Measurements from ENCODE around the gene LRMDA. TPM values are rescaled to one million over a fixed set of nuclear protein-coding genes. Genes with fewer than 3 reads are reported as not detected.

Gene LRMDA
- total and polyA plus RNA-seq, 2 donors from 2014 or later: 23.2 to 48.6 TPM

DNA sequence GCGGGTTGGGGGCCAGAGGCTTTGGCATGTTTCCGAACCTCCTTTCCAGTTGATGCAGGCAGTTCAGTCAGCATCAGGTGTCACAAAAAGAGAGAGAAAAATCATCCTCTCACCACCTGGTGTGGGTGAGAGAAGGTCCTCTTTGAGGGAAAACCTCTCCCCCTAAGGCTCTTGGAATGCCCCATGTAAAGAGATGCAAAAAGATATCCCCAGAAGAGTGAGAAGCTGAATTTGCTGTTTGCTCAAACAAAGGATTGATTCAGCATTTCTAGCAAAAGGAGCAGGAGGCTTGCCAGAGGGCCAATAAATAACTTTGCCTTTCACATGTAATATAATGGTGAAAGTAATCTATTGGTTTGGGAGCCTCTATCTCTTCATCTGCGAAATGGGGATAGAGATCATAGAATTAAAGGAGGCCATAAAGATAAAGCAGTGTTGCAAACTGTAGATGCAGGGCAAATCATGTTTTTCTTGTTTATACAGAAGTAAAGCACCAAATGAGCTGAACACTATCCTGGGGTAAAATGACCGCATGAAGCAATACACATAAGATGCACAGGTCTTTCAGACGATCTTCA is 425.9 kb downstream of the LRMDA start:
- H3K4me1 ChIP-seq (ENCODE audit: control insufficient read depth in 2 of 3, insufficient read depth in 2 of 3, low read depth in 1 of 3, low read length in 3 of 3): no peaks in the 10 kb centered on the region
- H3K9ac ChIP-seq (ENCODE audit: low read length in 3 of 3): no peak overlapping the region
- TF ChIP-seq, protein P1, sequence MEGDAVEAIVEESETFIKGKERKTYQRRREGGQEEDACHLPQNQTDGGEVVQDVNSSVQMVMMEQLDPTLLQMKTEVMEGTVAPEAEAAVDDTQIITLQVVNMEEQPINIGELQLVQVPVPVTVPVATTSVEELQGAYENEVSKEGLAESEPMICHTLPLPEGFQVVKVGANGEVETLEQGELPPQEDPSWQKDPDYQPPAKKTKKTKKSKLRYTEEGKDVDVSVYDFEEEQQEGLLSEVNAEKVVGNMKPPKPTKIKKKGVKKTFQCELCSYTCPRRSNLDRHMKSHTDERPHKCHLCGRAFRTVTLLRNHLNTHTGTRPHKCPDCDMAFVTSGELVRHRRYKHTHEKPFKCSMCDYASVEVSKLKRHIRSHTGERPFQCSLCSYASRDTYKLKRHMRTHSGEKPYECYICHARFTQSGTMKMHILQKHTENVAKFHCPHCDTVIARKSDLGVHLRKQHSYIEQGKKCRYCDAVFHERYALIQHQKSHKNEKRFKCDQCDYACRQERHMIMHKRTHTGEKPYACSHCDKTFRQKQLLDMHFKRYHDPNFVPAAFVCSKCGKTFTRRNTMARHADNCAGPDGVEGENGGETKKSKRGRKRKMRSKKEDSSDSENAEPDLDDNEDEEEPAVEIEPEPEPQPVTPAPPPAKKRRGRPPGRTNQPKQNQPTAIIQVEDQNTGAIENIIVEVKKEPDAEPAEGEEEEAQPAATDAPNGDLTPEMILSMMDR (IDR thresholded peaks at IDR 0.05; ENCODE audit: borderline replicate concordance, extremely low read depth, insufficient read depth): no peak
- no peaks in the 10 kb centered on the region for H3K9me3 ChIP-seq (ENCODE audit: control insufficient read depth in 2 of 3, insufficient read depth in 1 of 3, low read length in 3 of 3)
- no peak overlapping the region for H3K27ac ChIP-seq (ENCODE audit: low read depth in 2 of 2, low read length in 2 of 2)
- H3K36me3 ChIP-seq (ENCODE audit: control insufficient read depth in 2 of 3, insufficient read depth in 3 of 3, low read length in 3 of 3): no peaks in the 10 kb centered on the region
- intact Hi-C loops (cut with DNase I): no loop called here
- no peak for FAIRE-seq
- H3K4me3 ChIP-seq (ENCODE audit: low read length in 3 of 3): no peak overlapping the region
- no peaks in the 10 kb centered on the region for H3K27me3 ChIP-seq (ENCODE audit: control insufficient read depth, insufficient read depth, low read length)
- no peak for DNase-seq

- TF ChIP-seq, protein P1 (IDR thresholded peaks at IDR 0.05; ENCODE audit: borderline replicate concordance, extremely low read depth, insufficient read depth): no peak
- Histone ChIP-seq H3K27me3 (ENCODE audit: control insufficient read depth, insufficient read depth, low read length) (no peaks in the 10 kb centered on the region), H3K9me3 (ENCODE audit: control insufficient read depth in 2 of 3, insufficient read depth in 1 of 3, low read length in 3 of 3) (no peaks in the 10 kb centered on the region), H3K27ac (ENCODE audit: low read depth in 2 of 2, low read length in 2 of 2) (no peak overlapping the region), H3K4me1 (ENCODE audit: control insufficient read depth in 2 of 3, insufficient read depth in 2 of 3, low read depth in 1 of 3, low read length in 3 of 3) (no peaks in the 10 kb centered on the region), H3K4me3 (ENCODE audit: low read length in 3 of 3) (no peak overlapping the region), H3K9ac (ENCODE audit: low read length in 3 of 3) (no peak overlapping the region), H3K36me3 (ENCODE audit: control insufficient read depth in 2 of 3, insufficient read depth in 3 of 3, low read length in 3 of 3) (no peaks in the 10 kb centered on the region)
- DNase-seq: no peak
- FAIRE-seq: no peak
- intact Hi-C loops (cut with DNase I): no loop called here
Measured at GRCh38 chr10:75857896-75858295, 426.5 kb downstream of the LRMDA start.

GRCh38 chr10:75858339-75858738 is 426.9 kb downstream of the LRMDA start:
- H3K4me3 ChIP-seq (ENCODE audit: low read length in 3 of 3): no peak overlapping the region
- H3K9me3 ChIP-seq (ENCODE audit: control insufficient read depth in 2 of 3, insufficient read depth in 1 of 3, low read length in 3 of 3): no peaks in the 10 kb centered on the region
- no peaks in the 10 kb centered on the region for H3K27me3 ChIP-seq (ENCODE audit: control insufficient read depth, insufficient read depth, low read length)
- H3K27ac ChIP-seq (ENCODE audit: low read depth in 2 of 2, low read length in 2 of 2): no peak overlapping the region
- no peak for FAIRE-seq
- intact Hi-C loops (cut with DNase I): no loop called here
- DNase-seq: no peak
- no peaks in the 10 kb centered on the region for H3K36me3 ChIP-seq (ENCODE audit: control insufficient read depth in 2 of 3, insufficient read depth in 3 of 3, low read length in 3 of 3)
- no peaks in the 10 kb centered on the region for H3K4me1 ChIP-seq (ENCODE audit: control insufficient read depth in 2 of 3, insufficient read depth in 2 of 3, low read depth in 1 of 3, low read length in 3 of 3)
- no peak overlapping the region for H3K9ac ChIP-seq (ENCODE audit: low read length in 3 of 3)
- TF ChIP-seq, protein P1 (IDR thresholded peaks at IDR 0.05; ENCODE audit: borderline replicate concordance, extremely low read depth, insufficient read depth): no peak

DNA sequence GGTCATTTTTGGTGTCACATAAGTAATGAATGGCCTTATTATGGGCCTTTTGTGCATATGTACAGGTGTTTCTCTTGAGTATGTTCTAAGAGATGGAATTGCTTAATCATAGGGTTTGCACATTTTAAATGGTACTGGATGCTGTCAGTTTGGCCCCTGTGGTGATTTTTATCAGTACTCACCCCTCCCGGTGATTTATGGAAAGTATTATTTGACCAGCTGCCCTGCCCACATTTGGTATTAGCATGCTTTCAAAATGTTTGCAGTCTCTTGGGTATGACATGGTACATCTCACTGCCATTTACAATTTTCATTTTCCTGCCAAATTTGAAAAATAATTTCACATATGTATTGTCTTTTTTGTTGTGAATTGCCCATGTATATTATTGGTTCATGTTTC is 427.7 kb downstream of the LRMDA start:
- Histone ChIP-seq H3K4me3 (ENCODE audit: low read length in 3 of 3) (no peak overlapping the region), H3K36me3 (ENCODE audit: control insufficient read depth in 2 of 3, insufficient read depth in 3 of 3, low read length in 3 of 3) (no peaks in the 10 kb centered on the region), H3K4me1 (ENCODE audit: control insufficient read depth in 2 of 3, insufficient read depth in 2 of 3, low read depth in 1 of 3, low read length in 3 of 3) (no peaks in the 10 kb centered on the region), H3K27me3 (ENCODE audit: control insufficient read depth, insufficient read depth, low read length) (no peaks in the 10 kb centered on the region), H3K9me3 (ENCODE audit: control insufficient read depth in 2 of 3, insufficient read depth in 1 of 3, low read length in 3 of 3) (no peaks in the 10 kb centered on the region), H3K9ac (ENCODE audit: low read length in 3 of 3) (no peak overlapping the region), H3K27ac (ENCODE audit: low read depth in 2 of 2, low read length in 2 of 2) (no peak overlapping the region)
- DNase-seq: no peak
- intact Hi-C loops (cut with DNase I): no loop called here
- TF ChIP-seq, protein P1 (IDR thresholded peaks at IDR 0.05; ENCODE audit: borderline replicate concordance, extremely low read depth, insufficient read depth): no peak
- FAIRE-seq: no peak
